Mesenchymal stem cell (in vitro differentiated cells and primary cell): ENCODE measurements around the gene TMEM178A.
A peak's percentile ranks its signal among the peaks of the same experiment; 100 is the strongest.
"Not testable (repeated sequence)": the region's sequence is repeated elsewhere in the genome, so short reads cannot be mapped to it uniquely, and the experiment has no call there.

Source experiments
- DNase-seq: peaks from one replicate; pipeline ENCODE4 v3.0.0-alpha.2; 2013
- H2AFZ ChIP-seq: one replicate; pipeline ENCODE4 v1.6.1; 2013; ENCODE audit warnings: low read depth, mild to moderate bottlenecking, control low read depth, inconsistent platforms, low read length, moderate library complexity
- H2AK5ac ChIP-seq: 2 replicates; pipeline ENCODE4 v1.6.1; 2013; ENCODE audit warnings: low read length, moderate library complexity, mild to moderate bottlenecking, inconsistent platforms; ENCODE audit not compliant: severe bottlenecking
- H2BK120ac ChIP-seq: one replicate; pipeline ENCODE4 v1.6.1; 2013; ENCODE audit warnings: low read depth, mild to moderate bottlenecking, inconsistent platforms, low read length, moderate library complexity
- H2BK12ac ChIP-seq, 2 experiments: one replicate each; pipeline ENCODE4 v1.6.1; 2013; ENCODE audit warnings: inconsistent platforms in 2 of 2, low read length in 2 of 2, mild to moderate bottlenecking in 2 of 2, moderate library complexity in 2 of 2, control low read depth in 1 of 2
- H2BK15ac ChIP-seq: one replicate; pipeline ENCODE4 v1.6.1; 2013; ENCODE audit warnings: mild to moderate bottlenecking, low read depth, inconsistent platforms; ENCODE audit not compliant: poor library complexity, severe bottlenecking
- H2BK5ac ChIP-seq: 2 replicates; pipeline ENCODE4 v1.6.1; 2013; ENCODE audit warnings: low read depth, mild to moderate bottlenecking, low read length, control low read depth, inconsistent platforms; ENCODE audit not compliant: poor library complexity, severe bottlenecking
- H3K14ac ChIP-seq, 2 experiments: one replicate each; pipeline ENCODE4 v1.6.1; 2013; ENCODE audit warnings: inconsistent platforms in 2 of 2, low read length in 2 of 2, control low read depth in 1 of 2, mild to moderate bottlenecking in 1 of 2, moderate library complexity in 1 of 2
- H3K18ac ChIP-seq, 2 experiments: one replicate each; pipeline ENCODE4 v1.6.1; 2013; ENCODE audit warnings: inconsistent platforms in 2 of 2, low read length in 2 of 2, control low read depth in 1 of 2, low read depth in 1 of 2, mild to moderate bottlenecking in 1 of 2
- H3K23ac ChIP-seq, 2 experiments: one replicate each; pipeline ENCODE4 v1.6.1; 2013; ENCODE audit warnings: inconsistent platforms in 2 of 2, low read length in 2 of 2, mild to moderate bottlenecking in 2 of 2, moderate library complexity in 2 of 2, control low read depth in 1 of 2
- H3K27ac ChIP-seq: 2 replicates; pipeline ENCODE4 v1.5.1; 2013; ENCODE audit warnings: mild to moderate bottlenecking, moderate library complexity, low read length, control low read depth, inconsistent platforms; ENCODE audit not compliant: poor library complexity, severe bottlenecking
- H3K27me3 ChIP-seq, 2 experiments: 2 replicates each; pipeline versions ENCODE4 v1.6.1 to v1.7.0; 2013; ENCODE audit warnings: low read length in 2 of 2, mild to moderate bottlenecking in 2 of 2, moderate library complexity in 2 of 2, control low read depth in 1 of 2, inconsistent platforms in 1 of 2; ENCODE audit not compliant: control insufficient read depth in 1 of 2, insufficient read depth in 1 of 2
- H3K36me3 ChIP-seq, 2 experiments: 2 replicates each; pipeline versions ENCODE4 v1.6.1 to v1.7.0; 2013; ENCODE audit warnings: low read length in 2 of 2, control low read depth in 1 of 2, inconsistent platforms in 1 of 2, low read depth in 1 of 2, mild to moderate bottlenecking in 1 of 2; ENCODE audit not compliant: insufficient read depth in 2 of 2, control insufficient read depth in 1 of 2
- H3K4ac ChIP-seq, 2 experiments: one replicate each; pipeline ENCODE4 v1.6.1; 2013; ENCODE audit warnings: inconsistent platforms in 2 of 2, low read length in 2 of 2, mild to moderate bottlenecking in 2 of 2, moderate library complexity in 2 of 2, control low read depth in 1 of 2, low read depth in 1 of 2
- H3K4me1 ChIP-seq: 2 replicates; pipeline ENCODE4 v1.6.1; 2013; ENCODE audit warnings: low read depth, low read length, control low read depth; ENCODE audit not compliant: control insufficient read depth, insufficient read depth
- H3K4me2 ChIP-seq: 2 replicates; pipeline ENCODE4 v1.6.1; 2013; ENCODE audit warnings: low read length, mild to moderate bottlenecking, inconsistent platforms; ENCODE audit not compliant: poor library complexity, severe bottlenecking
- H3K4me3 ChIP-seq, 2 experiments: 2 replicates each; pipeline versions ENCODE4 v1.5.1 to v1.7.0; 2013; ENCODE audit warnings: low read length in 2 of 2, mild to moderate bottlenecking in 2 of 2, control low read depth in 1 of 2, low read depth in 1 of 2; ENCODE audit not compliant: insufficient read depth in 1 of 2
- H3K79me1 ChIP-seq: replicated peaks from 2 replicates; pipeline ENCODE4 v1.6.1; 2013; ENCODE audit warnings: mild to moderate bottlenecking, control low read depth, low read length, inconsistent platforms; ENCODE audit not compliant: poor library complexity, severe bottlenecking
- H3K9ac ChIP-seq: 2 replicates; pipeline ENCODE4 v1.7.0; 2013; ENCODE audit warnings: mild to moderate bottlenecking, low read length, moderate library complexity
- H3K9me3 ChIP-seq: 2 replicates; pipeline ENCODE4 v1.7.0; 2013; ENCODE audit warnings: mild to moderate bottlenecking, low read length; ENCODE audit not compliant: control insufficient read depth
- H4K8ac ChIP-seq: one replicate; pipeline ENCODE4 v1.6.1; 2013; ENCODE audit warnings: inconsistent platforms, mild to moderate bottlenecking, low read length, moderate library complexity
- H4K91ac ChIP-seq: one replicate; pipeline ENCODE4 v1.6.1; 2013; ENCODE audit warnings: mild to moderate bottlenecking, low read length, inconsistent platforms
- WGBS: methylation state at CpG from one replicate; pipeline ENCODE4 v1.1.7; 2013; ENCODE audit warnings: mixed read lengths; 5-methylcytosine and 5-hydroxymethylcytosine counted together

Gene TMEM178A

GRCh38 chr2:39625927-39626270 lies 39.8 kb upstream of the TMEM178A start:
- Histone ChIP-seq H3K4me1 (no peaks in the 10 kb centered on the region), H3K9me3 (no peaks in the 10 kb centered on the region), H2AFZ (peak overlapping the region; percentile 36), H3K4ac (peak overlapping the region in 1 of 2 experiments; percentile 32), H2BK5ac (no peak overlapping the region), H2AK5ac (no peak overlapping the region), H3K23ac (peak overlapping the region in 1 of 2 experiments; percentile 23), H3K9ac (no peak overlapping the region), H3K27ac (no peak overlapping the region), H2BK12ac (peak overlapping the region in 1 of 2 experiments; percentile 29), H3K18ac (no peak overlapping the region), H3K36me3 (no peaks in the 10 kb centered on the region), H3K4me2 (no peak overlapping the region), H3K4me3 (no peak overlapping the region), H4K91ac (peak overlapping the region; percentile 25), H2BK15ac (no peak overlapping the region), H4K8ac (no peak overlapping the region), H3K14ac (no peak overlapping the region), H3K27me3 (no peaks in the 10 kb centered on the region), H3K79me1 (no peaks in the 10 kb centered on the region), H2BK120ac (no peak overlapping the region)
- no peak for DNase-seq
- 80% methylated on average over 5 of the region's 5 CpGs for WGBS

GRCh38 chr2:39628346-39628745 lies 37.4 kb upstream of the TMEM178A start:
- not testable (repeated sequence) for H2AK5ac ChIP-seq, H3K36me3 ChIP-seq, H3K4me2 ChIP-seq, H3K9ac ChIP-seq, H3K23ac ChIP-seq, DNase-seq, H3K27me3 ChIP-seq, H3K79me1 ChIP-seq, H3K4me1 ChIP-seq, H3K4ac ChIP-seq, H3K27ac ChIP-seq, H3K9me3 ChIP-seq, H4K8ac ChIP-seq, H3K4me3 ChIP-seq, H2AFZ ChIP-seq, H4K91ac ChIP-seq, H2BK15ac ChIP-seq, H3K18ac ChIP-seq, H3K14ac ChIP-seq, H2BK5ac ChIP-seq, H2BK12ac ChIP-seq, H2BK120ac ChIP-seq
- WGBS = 97% methylated on average over 22 of the region's 28 CpGs

- H2BK5ac ChIP-seq = no peak overlapping the region
- peak overlapping the region in 1 of 2 experiments; percentile 59 for H3K4ac ChIP-seq
- no peak overlapping the region for H4K91ac ChIP-seq
- 83% methylated on average over 2 of the region's 3 CpGs for WGBS
- H2BK12ac ChIP-seq = no peak overlapping the region
- no peak overlapping the region for H3K14ac ChIP-seq
- no peaks in the 10 kb centered on the region for H3K79me1 ChIP-seq
- H2AFZ ChIP-seq = no peak overlapping the region
- H3K36me3 ChIP-seq = no peaks in the 10 kb centered on the region
- H3K23ac ChIP-seq = no peak overlapping the region
- no peak overlapping the region for H2BK15ac ChIP-seq
- H3K9me3 ChIP-seq = no peaks in the 10 kb centered on the region
- H3K4me3 ChIP-seq = no peak overlapping the region
- no peak overlapping the region for H2BK120ac ChIP-seq
- no peak for DNase-seq
- no peak overlapping the region for H2AK5ac ChIP-seq
- H3K4me2 ChIP-seq = no peak overlapping the region
- H3K9ac ChIP-seq = no peak overlapping the region
- H3K4me1 ChIP-seq = no peaks in the 10 kb centered on the region
- no peak overlapping the region for H4K8ac ChIP-seq
- H3K18ac ChIP-seq = no peak overlapping the region
- H3K27ac ChIP-seq = no peak overlapping the region
- H3K27me3 ChIP-seq = no peaks in the 10 kb centered on the region
Observed at GRCh38 chr2:39629646-39630045, 36.1 kb upstream of the TMEM178A start.

- H2BK15ac ChIP-seq = no peak overlapping the region
- H3K23ac ChIP-seq = no peak overlapping the region
- no peaks in the 10 kb centered on the region for H3K36me3 ChIP-seq
- no peak overlapping the region for H2BK12ac ChIP-seq
- no peak overlapping the region for H3K4me2 ChIP-seq
- no peaks in the 10 kb centered on the region for H3K9me3 ChIP-seq
- no peaks in the 10 kb centered on the region for H3K27me3 ChIP-seq
- no peak overlapping the region for H4K8ac ChIP-seq
- H3K18ac ChIP-seq = no peak overlapping the region
- H3K27ac ChIP-seq = no peak overlapping the region
- H3K4ac ChIP-seq = no peak overlapping the region
- H3K4me3 ChIP-seq = no peak overlapping the region
- no peaks in the 10 kb centered on the region for H3K4me1 ChIP-seq
- H3K14ac ChIP-seq = no peak overlapping the region
- WGBS = 75% methylated on average over 3 of the region's 3 CpGs
- H4K91ac ChIP-seq = no peak overlapping the region
- no peak overlapping the region for H2AK5ac ChIP-seq
- H3K9ac ChIP-seq = no peak overlapping the region
- no peak overlapping the region for H2BK120ac ChIP-seq
- DNase-seq = no peak
- H3K79me1 ChIP-seq = no peaks in the 10 kb centered on the region
- H2BK5ac ChIP-seq = no peak overlapping the region
- H2AFZ ChIP-seq = no peak overlapping the region
Observed at GRCh38 chr2:39631256-39631655, 34.5 kb upstream of the TMEM178A start.
